HG03460 (cell line): ENCODE data around the gene AQP6.
A peak's percentile ranks its signal among the peaks of the same experiment; 100 is the strongest.
"Not testable (repeated sequence)": the region's sequence is repeated elsewhere in the genome, so short reads cannot be mapped to it uniquely, and the experiment has no call there.

ENCODE experiments used
- ATAC-seq: cut with Tn5 transposase; IDR thresholded peaks from one replicate; pipeline ENCODE4 v1.9.1; 2021; ENCODE audit not compliant: unreplicated experiment

Gene AQP6

GRCh38 chr12:49989400-49989799 is 16.7 kb downstream of the AQP6 start:
- not testable (repeated sequence) for ATAC-seq

- ATAC-seq = no peak
Measured at GRCh38 chr12:49990273-49990672, 17.5 kb downstream of the AQP6 start.

GRCh38 chr12:49998453-49998852 is 25.7 kb downstream of the AQP6 start:
- ATAC-seq = no peak

- ATAC-seq = no peak
Measured at GRCh38 chr12:50003595-50003994, 30.8 kb downstream of the AQP6 start.

- no peak for ATAC-seq
Measured at GRCh38 chr12:50004696-50005095, 31.9 kb downstream of the AQP6 start.

GRCh38 chr12:50005175-50005574 is 32.4 kb downstream of the AQP6 start:
- ATAC-seq = no peak

- no peak for ATAC-seq
Measured at GRCh38 chr12:50006280-50006679, 33.5 kb downstream of the AQP6 start.

GRCh38 chr12:50006754-50007442 is 34.2 kb downstream of the AQP6 start:
- ATAC-seq = no peak

- no peak for ATAC-seq
Measured at GRCh38 chr12:50013361-50014147, 40.8 kb downstream of the AQP6 start.

- no peak for ATAC-seq
Measured at GRCh38 chr12:50014342-50014741, 41.6 kb downstream of the AQP6 start.

GRCh38 chr12:50016501-50017475 is 44.0 kb downstream of the AQP6 start:
- ATAC-seq = no peak

- no peak for ATAC-seq
Measured at GRCh38 chr12:50017641-50018040, 44.9 kb downstream of the AQP6 start.

GRCh38 chr12:50018154-50018553 is 45.4 kb downstream of the AQP6 start:
- no peak for ATAC-seq

- ATAC-seq = no peak
Measured at GRCh38 chr12:50018968-50019367, 46.2 kb downstream of the AQP6 start.

GRCh38 chr12:50019524-50019923 is 46.8 kb downstream of the AQP6 start:
- no peak for ATAC-seq

GRCh38 chr12:50021031-50021430 is 48.3 kb downstream of the AQP6 start:
- no peak for ATAC-seq

GRCh38 chr12:50022903-50023302 is 50.2 kb downstream of the AQP6 start:
- no peak for ATAC-seq

- no peak for ATAC-seq
Measured at GRCh38 chr12:50024227-50024626, 51.5 kb downstream of the AQP6 start.

GRCh38 chr12:50024805-50025186 is 52.0 kb downstream of the AQP6 start:
- ATAC-seq = peak; percentile 13

- peak; percentile 97 for ATAC-seq
Measured at GRCh38 chr12:50025187-50026059, 52.7 kb downstream of the AQP6 start, which contains the start of gene RACGAP1. Gene RACGAP1 (minus strand): TSS chr12:50025494. CDS start chr12:50016715, 8,779 bp downstream.
